NCI-H2196 treated with DMSO at 0.1 percent for 48 hours (cell line): ENCODE measurements around the gene SCOC.
"Not testable (repeated sequence)": the region's sequence is repeated elsewhere in the genome, so short reads cannot be mapped to it uniquely, and the experiment has no call there.

ENCODE experiments used
- DNase-seq: peaks from one replicate; lab custom pipeline; 2025; ENCODE audit not compliant: unreplicated experiment; lab: John Stamatoyannopoulos, UW

The SCOC gene

GRCh38 chr4:140359562-140360427 lies 13.7 kb upstream of the SCOC start:
- DNase-seq, result peak; percentile 21

- DNase-seq, result no peak
Measured at GRCh38 chr4:140361099-140361498, 12.3 kb upstream of the SCOC start.

- DNase-seq, result no peak
Measured at GRCh38 chr4:140363051-140363450, 10.4 kb upstream of the SCOC start.

- no peak for DNase-seq
Measured at GRCh38 chr4:140363558-140363957, 9.9 kb upstream of the SCOC start.

GRCh38 chr4:140367738-140368137 lies 5.7 kb upstream of the SCOC start:
- DNase-seq, result no peak

GRCh38 chr4:140368686-140369085 lies 4.8 kb upstream of the SCOC start:
- DNase-seq, result no peak

GRCh38 chr4:140372751-140373327 lies 607 bp upstream of the SCOC start:
- no peak for DNase-seq

GRCh38 chr4:140374130-140374477 lies 658 bp downstream of the SCOC start:
- DNase-seq, result no peak

GRCh38 chr4:140382732-140383131 lies 9.3 kb downstream of the SCOC start:
- DNase-seq, result no peak

- no peak for DNase-seq
Measured at GRCh38 chr4:140388015-140388414, 14.6 kb downstream of the SCOC start.

- no peak for DNase-seq
Measured at GRCh38 chr4:140395668-140396067, 22.2 kb downstream of the SCOC start.

- no peak for DNase-seq
Measured at GRCh38 chr4:140400111-140400510, 26.7 kb downstream of the SCOC start.

- DNase-seq, result no peak
Measured at GRCh38 chr4:140406292-140406691, 32.8 kb downstream of the SCOC start.

GRCh38 chr4:140408974-140409373 lies 35.5 kb downstream of the SCOC start:
- DNase-seq, result no peak

GRCh38 chr4:140413130-140413969 lies 39.9 kb downstream of the SCOC start:
- not testable (repeated sequence) for DNase-seq

- no peak for DNase-seq
Measured at GRCh38 chr4:140423106-140423505, 49.7 kb downstream of the SCOC start.

- no peak for DNase-seq
Measured at GRCh38 chr4:140426610-140427105, 53.2 kb downstream of the SCOC start.

- DNase-seq, result peak; percentile 30
Measured at GRCh38 chr4:140427106-140427918, 53.9 kb downstream of the SCOC start, which contains the start of gene CLGN. Gene CLGN, minus strand, starts transcription at chr4:140427648. Its CDS starts 14,570 bp downstream, at chr4:140413078.

GRCh38 chr4:140427919-140428471 lies 54.5 kb downstream of the SCOC start:
- no peak for DNase-seq
